NB4 (cell line): ENCODE data around the gene SMTN.

Experiments used
- POLR2A ChIP-seq: IDR thresholded peaks from 2 replicates; pipeline ENCODE4 v1.6.1; 2011; ENCODE audit warnings: mild to moderate bottlenecking; ENCODE audit not compliant: insufficient read length; ENCODE audit errors: extremely low read depth
- TF ChIP-seq, protein P1 (sequence below): IDR thresholded peaks from one replicate; pipeline ENCODE4 v1.5.1; 2012; ENCODE audit warnings: low read depth, low read length

DNA sequence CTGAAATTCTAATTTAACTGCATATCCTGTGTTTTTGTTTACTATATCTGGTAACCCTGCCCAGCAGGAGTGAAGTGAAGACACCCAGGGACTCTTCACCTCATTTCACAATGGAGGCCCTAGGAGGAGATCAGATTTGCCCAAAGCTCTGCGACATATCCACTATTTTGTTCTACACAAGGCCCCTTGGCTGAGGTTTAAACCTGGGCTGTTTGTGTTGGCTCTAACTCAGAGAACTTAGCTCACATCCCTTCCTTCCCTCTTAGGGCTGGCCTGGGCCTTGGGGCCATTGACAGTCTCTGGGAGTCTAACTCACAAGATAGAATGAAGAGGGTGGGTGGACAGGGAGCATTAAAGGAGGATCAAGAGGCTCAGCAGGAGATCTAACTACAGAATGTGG, 67.4 kb downstream of the SMTN start:
- TF ChIP-seq, protein P1, sequence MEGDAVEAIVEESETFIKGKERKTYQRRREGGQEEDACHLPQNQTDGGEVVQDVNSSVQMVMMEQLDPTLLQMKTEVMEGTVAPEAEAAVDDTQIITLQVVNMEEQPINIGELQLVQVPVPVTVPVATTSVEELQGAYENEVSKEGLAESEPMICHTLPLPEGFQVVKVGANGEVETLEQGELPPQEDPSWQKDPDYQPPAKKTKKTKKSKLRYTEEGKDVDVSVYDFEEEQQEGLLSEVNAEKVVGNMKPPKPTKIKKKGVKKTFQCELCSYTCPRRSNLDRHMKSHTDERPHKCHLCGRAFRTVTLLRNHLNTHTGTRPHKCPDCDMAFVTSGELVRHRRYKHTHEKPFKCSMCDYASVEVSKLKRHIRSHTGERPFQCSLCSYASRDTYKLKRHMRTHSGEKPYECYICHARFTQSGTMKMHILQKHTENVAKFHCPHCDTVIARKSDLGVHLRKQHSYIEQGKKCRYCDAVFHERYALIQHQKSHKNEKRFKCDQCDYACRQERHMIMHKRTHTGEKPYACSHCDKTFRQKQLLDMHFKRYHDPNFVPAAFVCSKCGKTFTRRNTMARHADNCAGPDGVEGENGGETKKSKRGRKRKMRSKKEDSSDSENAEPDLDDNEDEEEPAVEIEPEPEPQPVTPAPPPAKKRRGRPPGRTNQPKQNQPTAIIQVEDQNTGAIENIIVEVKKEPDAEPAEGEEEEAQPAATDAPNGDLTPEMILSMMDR, result no peak
- TF ChIP-seq POLR2A, result no peak
